ENCODE results near the gene WDR37.

Gene WDR37

GRCh38 chr10:1056326-1057105 is at the start of gene WDR37 (continued):
- TF ChIP-seq ZBTB6 (tag by site-specific recombination; IDR thresholded peaks at IDR 0.05): no peak

- Histone ChIP-seq H3K36me3 (ENCODE audit: control insufficient read depth in 2 of 2, insufficient read depth in 1 of 2, low read length in 2 of 2) (peaks cover 67 to 99% of the 10 kb centered on the region in 2 experiments), H3K4me1 (ENCODE audit: control insufficient read depth, insufficient read depth, low read length) (no peaks in the 10 kb centered on the region), H3K4me3 (ENCODE audit: low read depth, low read length) (no peak overlapping the region), H3K9me3 (ENCODE audit: control insufficient read depth, insufficient read depth, low read depth, low read length) (no peaks in the 10 kb centered on the region), H3K27ac (ENCODE audit: extremely low read depth, low read depth, low read length) (no peak overlapping the region)
- ChIA-PET POLR2A (no interaction called here), CTCF (interaction anchor here (0.6 kb wide), 1 partner anchor 59 kb away, joined by 3 read pairs; no protein-coding TSS in a partner anchor)
- no peak for TF ChIP-seq PRDM4 (tag by site-specific recombination; IDR thresholded peaks at IDR 0.05)
These were observed 49.6 kb upstream of the WDR37 start for GRCh38 chr10:1006573-1006972.

- Histone ChIP-seq H3K36me3 (ENCODE audit: control insufficient read depth in 2 of 2, insufficient read depth in 1 of 2, low read length in 2 of 2) (peaks cover 67 to 99% of the 10 kb centered on the region in 2 experiments), H3K9me3 (ENCODE audit: control insufficient read depth, insufficient read depth, low read depth, low read length) (no peaks in the 10 kb centered on the region), H3K27ac (ENCODE audit: extremely low read depth, low read depth, low read length) (no peak overlapping the region), H3K4me1 (ENCODE audit: control insufficient read depth, insufficient read depth, low read length) (no peaks in the 10 kb centered on the region), H3K4me3 (ENCODE audit: low read depth, low read length) (no peak overlapping the region)
- POLR2A ChIA-PET: no interaction called here
- CTCF ChIA-PET: no interaction called here
- TF ChIP-seq ZNF513 (tag by site-specific recombination; IDR thresholded peaks at IDR 0.05) (no peak), ZNF558 (tag by site-specific recombination; IDR thresholded peaks at IDR 0.05) (no peak), ZNF585B (tag by site-specific recombination; IDR thresholded peaks at IDR 0.05) (no peak)
These were observed 48.6 kb upstream of the WDR37 start for GRCh38 chr10:1007583-1007982.

GRCh38 chr10:1009071-1009494 is 47.1 kb upstream of the WDR37 start:
- CTCF ChIA-PET: no interaction called here
- POLR2A ChIA-PET: no interaction called here
- H3K27ac ChIP-seq (ENCODE audit: extremely low read depth, low read depth, low read length): no peak overlapping the region
- H3K4me1 ChIP-seq (ENCODE audit: control insufficient read depth, insufficient read depth, low read length): no peaks in the 10 kb centered on the region
- peaks cover 56 to 94% of the 10 kb centered on the region in 2 experiments for H3K36me3 ChIP-seq (ENCODE audit: control insufficient read depth in 2 of 2, insufficient read depth in 1 of 2, low read length in 2 of 2)
- no peaks in the 10 kb centered on the region for H3K9me3 ChIP-seq (ENCODE audit: control insufficient read depth, insufficient read depth, low read depth, low read length)
- no peak overlapping the region for H3K4me3 ChIP-seq (ENCODE audit: low read depth, low read length)
- TF ChIP-seq PRDM4 (tag by site-specific recombination; IDR thresholded peaks at IDR 0.05) (0 out of 2 replicates have a peak, but pooled peaks have one; percentile 15), ZNF426 (tag by site-specific recombination; IDR thresholded peaks at IDR 0.05) (no peak)

Data from HEK293 (cell line).